ENCODE data around the gene FXYD2. TPM values are rescaled to one million over a fixed set of nuclear protein-coding genes. Genes with fewer than 3 reads are reported as not detected.

FXYD2 gene
- total and polyA plus RNA-seq, 2 of the 13 experiments (the other 11 are each of a cell fraction or from before 2014, with no cell fraction given) = 45.9 to 106 TPM

DNA sequence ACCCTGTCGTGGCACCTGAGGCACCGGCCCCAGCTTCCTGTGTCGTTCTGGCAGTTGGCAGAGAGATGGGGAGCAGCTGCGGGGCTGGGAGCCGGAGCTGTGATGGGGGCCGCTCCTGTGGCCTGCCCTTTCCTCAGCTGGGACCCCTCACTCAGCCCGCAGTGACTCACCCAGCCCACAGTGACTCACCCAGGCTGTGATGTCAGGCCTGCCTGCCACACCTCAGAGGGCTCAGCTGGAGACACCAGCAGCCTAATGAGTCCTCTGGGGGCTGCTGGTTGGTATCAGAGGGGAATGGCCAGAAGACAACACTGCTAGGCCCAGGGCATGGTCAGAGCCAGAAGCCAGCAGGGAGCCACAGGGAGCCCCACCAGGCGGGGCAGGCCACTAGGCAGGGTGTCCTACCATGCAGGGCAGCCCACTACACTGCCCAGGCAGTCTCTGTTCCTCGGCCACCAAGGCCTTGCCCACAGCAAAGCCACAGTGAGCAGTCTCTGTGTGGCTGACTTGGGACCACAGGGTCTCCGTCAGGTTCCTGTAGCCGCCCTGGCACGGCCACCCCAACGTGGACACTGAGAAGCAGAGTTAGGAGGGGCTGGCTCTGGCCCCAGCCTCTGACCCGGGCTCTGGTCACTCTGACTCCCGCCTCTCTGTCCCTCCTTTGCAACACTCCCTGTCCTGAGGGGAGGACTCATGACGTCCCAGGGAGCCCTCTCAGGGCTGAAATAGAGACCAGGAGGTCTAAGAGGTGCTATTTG lies 4.2 kb upstream of the FXYD2 start (continued):
- no peak for TF ChIP-seq FOXJ3 (CRISPR knock-in tag; IDR thresholded peaks at IDR 0.05; ENCODE audit: borderline replicate concordance)
- TF ChIP-seq, protein P1, sequence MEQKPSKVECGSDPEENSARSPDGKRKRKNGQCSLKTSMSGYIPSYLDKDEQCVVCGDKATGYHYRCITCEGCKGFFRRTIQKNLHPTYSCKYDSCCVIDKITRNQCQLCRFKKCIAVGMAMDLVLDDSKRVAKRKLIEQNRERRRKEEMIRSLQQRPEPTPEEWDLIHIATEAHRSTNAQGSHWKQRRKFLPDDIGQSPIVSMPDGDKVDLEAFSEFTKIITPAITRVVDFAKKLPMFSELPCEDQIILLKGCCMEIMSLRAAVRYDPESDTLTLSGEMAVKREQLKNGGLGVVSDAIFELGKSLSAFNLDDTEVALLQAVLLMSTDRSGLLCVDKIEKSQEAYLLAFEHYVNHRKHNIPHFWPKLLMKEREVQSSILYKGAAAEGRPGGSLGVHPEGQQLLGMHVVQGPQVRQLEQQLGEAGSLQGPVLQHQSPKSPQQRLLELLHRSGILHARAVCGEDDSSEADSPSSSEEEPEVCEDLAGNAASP (CRISPR knock-in tag; IDR thresholded peaks at IDR 0.05; ENCODE audit: borderline replicate concordance) = no peak
- TF ChIP-seq, protein P2, sequence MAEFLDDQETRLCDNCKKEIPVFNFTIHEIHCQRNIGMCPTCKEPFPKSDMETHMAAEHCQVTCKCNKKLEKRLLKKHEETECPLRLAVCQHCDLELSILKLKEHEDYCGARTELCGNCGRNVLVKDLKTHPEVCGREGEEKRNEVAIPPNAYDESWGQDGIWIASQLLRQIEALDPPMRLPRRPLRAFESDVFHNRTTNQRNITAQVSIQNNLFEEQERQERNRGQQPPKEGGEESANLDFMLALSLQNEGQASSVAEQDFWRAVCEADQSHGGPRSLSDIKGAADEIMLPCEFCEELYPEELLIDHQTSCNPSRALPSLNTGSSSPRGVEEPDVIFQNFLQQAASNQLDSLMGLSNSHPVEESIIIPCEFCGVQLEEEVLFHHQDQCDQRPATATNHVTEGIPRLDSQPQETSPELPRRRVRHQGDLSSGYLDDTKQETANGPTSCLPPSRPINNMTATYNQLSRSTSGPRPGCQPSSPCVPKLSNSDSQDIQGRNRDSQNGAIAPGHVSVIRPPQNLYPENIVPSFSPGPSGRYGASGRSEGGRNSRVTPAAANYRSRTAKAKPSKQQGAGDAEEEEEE (CRISPR knock-in tag; IDR thresholded peaks at IDR 0.05; ENCODE audit: borderline replicate concordance) = no peak
- TF ChIP-seq ZNF782 (CRISPR knock-in tag; IDR thresholded peaks at IDR 0.05; ENCODE audit: borderline replicate concordance) = no peak
- TF ChIP-seq, protein P3, sequence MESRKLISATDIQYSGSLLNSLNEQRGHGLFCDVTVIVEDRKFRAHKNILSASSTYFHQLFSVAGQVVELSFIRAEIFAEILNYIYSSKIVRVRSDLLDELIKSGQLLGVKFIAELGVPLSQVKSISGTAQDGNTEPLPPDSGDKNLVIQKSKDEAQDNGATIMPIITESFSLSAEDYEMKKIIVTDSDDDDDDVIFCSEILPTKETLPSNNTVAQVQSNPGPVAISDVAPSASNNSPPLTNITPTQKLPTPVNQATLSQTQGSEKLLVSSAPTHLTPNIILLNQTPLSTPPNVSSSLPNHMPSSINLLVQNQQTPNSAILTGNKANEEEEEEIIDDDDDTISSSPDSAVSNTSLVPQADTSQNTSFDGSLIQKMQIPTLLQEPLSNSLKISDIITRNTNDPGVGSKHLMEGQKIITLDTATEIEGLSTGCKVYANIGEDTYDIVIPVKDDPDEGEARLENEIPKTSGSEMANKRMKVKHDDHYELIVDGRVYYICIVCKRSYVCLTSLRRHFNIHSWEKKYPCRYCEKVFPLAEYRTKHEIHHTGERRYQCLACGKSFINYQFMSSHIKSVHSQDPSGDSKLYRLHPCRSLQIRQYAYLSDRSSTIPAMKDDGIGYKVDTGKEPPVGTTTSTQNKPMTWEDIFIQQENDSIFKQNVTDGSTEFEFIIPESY (CRISPR knock-in tag; IDR thresholded peaks at IDR 0.05) = no peak
- no peak for TF ChIP-seq ZSCAN25 (CRISPR knock-in tag; IDR thresholded peaks at IDR 0.05)
- no peak for TF ChIP-seq ZNF136 (CRISPR knock-in tag; IDR thresholded peaks at IDR 0.05; ENCODE audit: low read depth)
- no peak for TF ChIP-seq MZF1 (CRISPR knock-in tag; IDR thresholded peaks at IDR 0.05; ENCODE audit: borderline replicate concordance)
- TF ChIP-seq NPAS2 (CRISPR knock-in tag; IDR thresholded peaks at IDR 0.05; ENCODE audit: borderline replicate concordance) = no peak
- TF ChIP-seq, protein P4, sequence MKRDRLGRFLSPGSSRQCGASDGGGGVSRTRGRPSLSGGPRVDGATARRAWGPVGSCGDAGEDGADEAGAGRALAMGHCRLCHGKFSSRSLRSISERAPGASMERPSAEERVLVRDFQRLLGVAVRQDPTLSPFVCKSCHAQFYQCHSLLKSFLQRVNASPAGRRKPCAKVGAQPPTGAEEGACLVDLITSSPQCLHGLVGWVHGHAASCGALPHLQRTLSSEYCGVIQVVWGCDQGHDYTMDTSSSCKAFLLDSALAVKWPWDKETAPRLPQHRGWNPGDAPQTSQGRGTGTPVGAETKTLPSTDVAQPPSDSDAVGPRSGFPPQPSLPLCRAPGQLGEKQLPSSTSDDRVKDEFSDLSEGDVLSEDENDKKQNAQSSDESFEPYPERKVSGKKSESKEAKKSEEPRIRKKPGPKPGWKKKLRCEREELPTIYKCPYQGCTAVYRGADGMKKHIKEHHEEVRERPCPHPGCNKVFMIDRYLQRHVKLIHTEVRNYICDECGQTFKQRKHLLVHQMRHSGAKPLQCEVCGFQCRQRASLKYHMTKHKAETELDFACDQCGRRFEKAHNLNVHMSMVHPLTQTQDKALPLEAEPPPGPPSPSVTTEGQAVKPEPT (CRISPR knock-in tag; IDR thresholded peaks at IDR 0.05; ENCODE audit: low read depth) = no peak
- TF ChIP-seq ZNF879 (CRISPR knock-in tag; IDR thresholded peaks at IDR 0.05) = no peak
- no peak for TF ChIP-seq ZNF570 (CRISPR knock-in tag; IDR thresholded peaks at IDR 0.05; ENCODE audit: borderline replicate concordance)

Data from HepG2 (cell line).